ENCODE results near the gene TH.

The TH gene

GRCh38 chr11:2142762-2143202 lies 28.8 kb downstream of the TH start:
- DNase-seq (ENCODE audit: low read depth in 2 of 2), result peak in 1 of 2 donors; percentile 34

GRCh38 chr11:2142300-2142759 lies 29.3 kb downstream of the TH start:
- no peak for DNase-seq (ENCODE audit: low read depth in 2 of 2)

GRCh38 chr11:2140411-2141400 lies 30.9 kb downstream of the TH start:
- no peak for DNase-seq (ENCODE audit: low read depth in 2 of 2)

GRCh38 chr11:2139621-2140337 lies 31.8 kb downstream of the TH start:
- DNase-seq (ENCODE audit: low read depth in 2 of 2), result no peak

- no peak for DNase-seq (ENCODE audit: low read depth in 2 of 2)
Observed at GRCh38 chr11:2139123-2139521, 32.5 kb downstream of the TH start, which contains the start of gene IGF2. Gene IGF2, minus strand, starts transcription at chr11:2139389. Its CDS starts 3,866 bp downstream, at chr11:2135523.

GRCh38 chr11:2138431-2139122 lies 33.0 kb downstream of the TH start:
- DNase-seq (ENCODE audit: low read depth in 2 of 2), result no peak

- DNase-seq (ENCODE audit: low read depth in 2 of 2), result no peak
Observed at GRCh38 chr11:2138068-2138430, 33.6 kb downstream of the TH start.

- DNase-seq (ENCODE audit: low read depth in 2 of 2), result no peak
Observed at GRCh38 chr11:2137202-2138067, 34.2 kb downstream of the TH start.

- DNase-seq (ENCODE audit: low read depth in 2 of 2), result no peak
Observed at GRCh38 chr11:2136952-2137201, 34.7 kb downstream of the TH start.

- no peak for DNase-seq (ENCODE audit: low read depth in 2 of 2)
Observed at GRCh38 chr11:2136209-2136951, 35.2 kb downstream of the TH start.

- no peak for DNase-seq (ENCODE audit: low read depth in 2 of 2)
Observed at GRCh38 chr11:2135648-2136201, 35.9 kb downstream of the TH start.

- DNase-seq (ENCODE audit: low read depth in 2 of 2), result no peak
Observed at GRCh38 chr11:2135018-2135569, 36.5 kb downstream of the TH start.

GRCh38 chr11:2134022-2135010 lies 37.3 kb downstream of the TH start:
- DNase-seq (ENCODE audit: low read depth in 2 of 2), result no peak

- no peak for DNase-seq (ENCODE audit: low read depth in 2 of 2)
Observed at GRCh38 chr11:2133241-2134021, 38.2 kb downstream of the TH start.

GRCh38 chr11:2132874-2133240 lies 38.8 kb downstream of the TH start:
- no peak for DNase-seq (ENCODE audit: low read depth in 2 of 2)

GRCh38 chr11:2132246-2132645 lies 39.4 kb downstream of the TH start:
- DNase-seq (ENCODE audit: low read depth in 2 of 2), result no peak

- DNase-seq (ENCODE audit: low read depth in 2 of 2), result no peak
Observed at GRCh38 chr11:2131371-2132236, 40.0 kb downstream of the TH start.
